ENCODE data around the gene FAM184A. TPM values are rescaled to one million over a fixed set of nuclear protein-coding genes. Genes with fewer than 3 reads are reported as not detected.

The FAM184A gene
- total RNA-seq, 4 donors from 2014 or later = 3.0 to 14.3 (median 6.3) TPM

- TF ChIP-seq CTCF (IDR thresholded peaks at IDR 0.05) = no peak
- DNase-seq (ENCODE audit: low spot score) (no peak), ATAC-seq (ENCODE audit: low FRiP score) (no peak)
Observed at GRCh38 chr6:118952683-118953082, 125.8 kb downstream of the FAM184A start.

- no peak for ATAC-seq (ENCODE audit: low FRiP score)
- TF ChIP-seq CTCF (IDR thresholded peaks at IDR 0.05) = no peak
- no peak for DNase-seq (ENCODE audit: low spot score)
Observed at GRCh38 chr6:118945217-118945616, 133.2 kb downstream of the FAM184A start.

GRCh38 chr6:118940770-118941169, 137.7 kb downstream of the FAM184A start:
- TF ChIP-seq CTCF (IDR thresholded peaks at IDR 0.05) = no peak
- ATAC-seq (ENCODE audit: low FRiP score) = no peak
- DNase-seq (ENCODE audit: low spot score) = no peak

GRCh38 chr6:118939683-118940082, 138.8 kb downstream of the FAM184A start:
- no peak for DNase-seq (ENCODE audit: low spot score)
- no peak for ATAC-seq (ENCODE audit: low FRiP score)
- TF ChIP-seq CTCF (IDR thresholded peaks at IDR 0.05) = no peak

GRCh38 chr6:118935978-118936703, 142.3 kb downstream of the FAM184A start:
- TF ChIP-seq CTCF (IDR thresholded peaks at IDR 0.05) = no peak
- ATAC-seq (ENCODE audit: low FRiP score) (no peak), DNase-seq (ENCODE audit: low spot score) (no peak)

GRCh38 chr6:118935331-118935668, 143.2 kb downstream of the FAM184A start:
- DNase-seq (ENCODE audit: low spot score) (no peak), ATAC-seq (ENCODE audit: low FRiP score) (no peak)
- no peak for TF ChIP-seq CTCF (IDR thresholded peaks at IDR 0.05)
